H1 (cell line): Measurements from ENCODE around the gene GPX4. TPM values are rescaled to one million over a fixed set of nuclear protein-coding genes. Genes with fewer than 3 reads are reported as not detected.
A peak's percentile ranks its signal among the peaks of the same experiment; 100 is the strongest.

Source experiments
- CTCF ChIA-PET: fragments of 300-600 bp; sonication (Branson Sonifier 250); formaldehyde crosslinking; loops from one replicate; lab custom pipeline; 2021; ENCODE audit not compliant: partially characterized antibody; lab: Charles Lee
- POLR2A ChIA-PET: fragments of 300-600 bp; sonication (Branson Sonifier 250); formaldehyde crosslinking; loops from one replicate; lab custom pipeline; 2021; ENCODE audit warnings: inconsistent platforms; ENCODE audit not compliant: partially characterized antibody; lab: Charles Lee
- DNase-seq, 2 experiments: peaks; one replicate each; pipeline versions ENCODE4 v3.0.0 to v3.0.0-alpha.2; 2010 to 2022; ENCODE audit warnings: low spot score in 2 of 2, low read depth in 1 of 2, mixed read lengths in 1 of 2
- FAIRE-seq: peaks from 2 replicates; lab custom pipeline; 2011; peaks lifted over from hg19 to GRCh38; lab: Jason Lieb, UNC
- H2AFZ ChIP-seq: 2 replicates; pipeline ENCODE4 v1.8.1; 2012; ENCODE audit warnings: low read length, inconsistent platforms
- H2AK5ac ChIP-seq: 2 replicates; pipeline ENCODE4 v1.6.1; 2013; ENCODE audit warnings: low read depth, low read length
- H2BK120ac ChIP-seq: replicated peaks from 2 replicates; pipeline ENCODE3; 2013; ENCODE audit warnings: low read depth, low read length, inconsistent platforms
- H2BK12ac ChIP-seq: 2 replicates; pipeline ENCODE4 v1.6.1; 2013; ENCODE audit warnings: low read depth, low read length
- H2BK15ac ChIP-seq: 2 replicates; pipeline ENCODE4 v1.6.1; 2013; ENCODE audit warnings: low read length
- H2BK20ac ChIP-seq: 2 replicates; pipeline ENCODE4 v1.6.1; 2013; ENCODE audit warnings: low read length
- H2BK5ac ChIP-seq: 2 replicates; pipeline ENCODE4 v1.6.1; 2013; ENCODE audit warnings: low read depth, low read length
- H3K14ac ChIP-seq: 2 replicates; pipeline ENCODE4 v1.6.1; 2013; ENCODE audit warnings: inconsistent platforms; ENCODE audit not compliant: insufficient read length
- H3K18ac ChIP-seq: 2 replicates; pipeline ENCODE4 v1.6.1; 2013; ENCODE audit warnings: low read length; ENCODE audit errors: extremely low read depth
- H3K23ac ChIP-seq: 2 replicates; pipeline ENCODE4 v1.6.1; 2013; ENCODE audit warnings: inconsistent platforms; ENCODE audit not compliant: insufficient read length
- H3K23me2 ChIP-seq: 2 replicates; pipeline ENCODE4 v1.6.1; 2013; ENCODE audit warnings: low read depth, low read length
- H3K27ac ChIP-seq: 2 replicates; pipeline ENCODE4 v1.6.1; 2011; ENCODE audit warnings: low read depth, low read length, inconsistent platforms
- H3K27me3 ChIP-seq, 4 experiments: replicated peaks in 1 of 4; 1 replicate in 1 of 4; 2 replicates in 3 of 4; pipeline versions ENCODE4 v1.6.1 to v1.8.1; 2011 to 2013; ENCODE audit warnings: low read length in 3 of 4, mild to moderate bottlenecking in 3 of 4, inconsistent platforms in 2 of 4, mixed read lengths in 2 of 4, moderate library complexity in 1 of 4; ENCODE audit not compliant: control insufficient read depth in 3 of 4, insufficient read depth in 3 of 4; ENCODE audit errors: extremely low read depth in 1 of 4
- H3K36me3 ChIP-seq, 4 experiments: 2 replicates each; pipeline versions ENCODE4 v1.6.1 to v1.8.1; 2011 to 2013; ENCODE audit warnings: mild to moderate bottlenecking in 4 of 4, low read length in 3 of 4, moderate library complexity in 2 of 4, control low read depth in 1 of 4, inconsistent platforms in 1 of 4; ENCODE audit not compliant: insufficient read depth in 4 of 4, control insufficient read depth in 2 of 4
- H3K4ac ChIP-seq: replicated peaks from 2 replicates; pipeline ENCODE3; 2013; ENCODE audit warnings: low read length, low read depth, mixed read lengths, inconsistent platforms; ENCODE audit not compliant: insufficient read length
- H3K4me1 ChIP-seq, 4 experiments: replicated peaks in 1 of 4; 1 replicate in 1 of 4; 2 replicates in 3 of 4; pipeline versions ENCODE4 v1.6.1 to v1.8.1; 2011 to 2013; ENCODE audit warnings: low read length in 3 of 4, inconsistent platforms in 2 of 4, mixed read lengths in 1 of 4; ENCODE audit not compliant: insufficient read depth in 4 of 4, control insufficient read depth in 3 of 4
- H3K4me2 ChIP-seq, 2 experiments: 2 replicates each; pipeline versions ENCODE4 v1.6.1 to v1.8.1; 2011 to 2013; ENCODE audit warnings: low read depth in 2 of 2, low read length in 2 of 2, control low read depth in 1 of 2, inconsistent platforms in 1 of 2, mild to moderate bottlenecking in 1 of 2; ENCODE audit not compliant: insufficient read depth in 1 of 2
- H3K4me3 ChIP-seq, 4 experiments: fragments of 200-600, 300-600 bp in 1 of 4; sonication (generic), shearing (Covaris generic), sonication (Bioruptor Twin) in 1 of 4; 2 replicates each; pipeline versions ENCODE4 v1.5.1 to v1.8.1; 2011 to 2016; ENCODE audit warnings: low read length in 4 of 4, low read depth in 3 of 4, control low read depth in 2 of 4, inconsistent platforms in 2 of 4, mild to moderate bottlenecking in 2 of 4, mixed read lengths in 1 of 4, moderate library complexity in 1 of 4; ENCODE audit not compliant: insufficient read depth in 2 of 4; ENCODE audit errors: extremely low read depth in 1 of 4
- H3K56ac ChIP-seq: replicated peaks from 2 replicates; pipeline ENCODE3; 2013; ENCODE audit warnings: low read depth, mild to moderate bottlenecking, mixed read lengths, low read length, inconsistent platforms; ENCODE audit not compliant: insufficient read length
- H3K79me1 ChIP-seq: 2 replicates; pipeline ENCODE4 v1.6.1; 2013; ENCODE audit warnings: low read depth, low read length, control low read depth
- H3K79me2 ChIP-seq, 2 experiments: 2 replicates each; pipeline versions ENCODE4 v1.6.1 to v1.8.1; 2012 to 2013; ENCODE audit warnings: low read length in 2 of 2, mild to moderate bottlenecking in 2 of 2, inconsistent platforms in 1 of 2; ENCODE audit not compliant: insufficient read depth in 2 of 2, control insufficient read depth in 1 of 2
- H3K9ac ChIP-seq, 4 experiments: replicated peaks in 1 of 4; 1 replicate in 1 of 4; 2 replicates in 3 of 4; pipeline versions ENCODE4 v1.6.1 to v1.8.1; 2011 to 2013; ENCODE audit warnings: low read depth in 3 of 4, low read length in 3 of 4, control low read depth in 2 of 4, mild to moderate bottlenecking in 2 of 4, moderate library complexity in 2 of 4, inconsistent platforms in 1 of 4; ENCODE audit errors: extremely low read depth in 1 of 4
- H3K9me3 ChIP-seq, 2 experiments: 2 replicates each; pipeline versions ENCODE4 v1.6.1 to v1.8.1; 2012 to 2013; ENCODE audit warnings: mild to moderate bottlenecking in 2 of 2, moderate library complexity in 2 of 2, control low read depth in 1 of 2, inconsistent platforms in 1 of 2, low read depth in 1 of 2, low read length in 1 of 2, mixed read lengths in 1 of 2; ENCODE audit not compliant: insufficient read depth in 2 of 2
- H4K20me1 ChIP-seq, 2 experiments: replicated peaks in 1 of 2; 2 replicates each; pipeline versions ENCODE3 to v1.8.1; 2011 to 2013; ENCODE audit warnings: inconsistent platforms in 2 of 2, low read length in 2 of 2, mild to moderate bottlenecking in 1 of 2; ENCODE audit not compliant: insufficient read depth in 2 of 2, control insufficient read depth in 1 of 2
- H4K5ac ChIP-seq: 2 replicates; pipeline ENCODE4 v1.6.1; 2013; ENCODE audit warnings: low read length, low read depth, mixed read lengths, inconsistent platforms; ENCODE audit not compliant: insufficient read length
- H4K8ac ChIP-seq: 2 replicates; pipeline ENCODE4 v1.8.0; 2013; ENCODE audit warnings: mild to moderate bottlenecking, moderate library complexity, low read length, inconsistent platforms; ENCODE audit not compliant: insufficient read depth; ENCODE audit errors: extremely low read depth
- H4K91ac ChIP-seq: replicated peaks from 2 replicates; pipeline ENCODE3; 2013; ENCODE audit warnings: low read length, mixed read lengths, inconsistent platforms; ENCODE audit not compliant: insufficient read length
- BACH1 ChIP-seq: IDR thresholded peaks from 2 replicates; pipeline ENCODE4 v1.6.1; 2012; ENCODE audit warnings: low read length, improper control_type of control experiment
- CBX8 ChIP-seq: fragments of 300-800, 300-1000 bp; sonication (generic); IDR thresholded peaks from 2 replicates; pipeline ENCODE4 v1.7.1; 2016; ENCODE audit warnings: low read depth, low read length, borderline replicate concordance
- CREB1 ChIP-seq: IDR thresholded peaks from 2 replicates; pipeline ENCODE4 v1.6.1; 2012; ENCODE audit warnings: inconsistent platforms
- MAX ChIP-seq: IDR thresholded peaks from 2 replicates; pipeline ENCODE4 v1.6.1; 2012; ENCODE audit warnings: inconsistent platforms
- RBBP5 ChIP-seq: IDR thresholded peaks from 2 replicates; pipeline ENCODE4 v1.7.1; 2012; ENCODE audit warnings: low read depth, mild to moderate bottlenecking, inconsistent platforms, low read length, moderate library complexity, borderline replicate concordance
- WGBS, 2 experiments: shearing (Covaris generic) in 1 of 2; methylation state at CpG; one replicate each; pipeline versions ENCODE4 v1.1.6 to v1.1.7; 2013 to 2015; ENCODE audit warnings: low lambda C conversion rate in 2 of 2, mixed read lengths in 2 of 2, inconsistent platforms in 1 of 2, low coverage in 1 of 2, missing lambda C conversion rate in 1 of 2; ENCODE audit not compliant: insufficient replicate concordance in 2 of 2, insufficient coverage in 1 of 2, insufficient read length in 1 of 2; ENCODE audit errors: extremely low coverage in 1 of 2, missing lambda C conversion rate in 1 of 2; 5-methylcytosine and 5-hydroxymethylcytosine counted together
- polyA plus RNA-seq, 7 experiments: library from polyadenylated mRNA; depleted of rRNA in 3 of 7; stranded (reverse) in 5 of 7; unstranded in 2 of 7; fragments of >200 nt in 5 of 7; fragments of 200-250 nt in 2 of 7; gene quantifications; 1 replicate in 5 of 7; 2 replicates in 1 of 7; 4 replicates in 1 of 7; pipeline versions ENCODE4 v1.2.1 to v1.2.3, GENCODE V29; 2011 to 2013; ENCODE audit warnings: missing spikeins in 2 of 7, mixed read lengths in 2 of 7
- total RNA-seq: library from RNA; stranded (reverse); fragmentation: NEBNext Ultra II Directional; extraction: Animal tissue kit (Norgen Biotek cat#: 25700); gene quantifications from 2 replicates; pipeline ENCODE4 v1.2.1, GENCODE V29; 2021

GPX4 gene
- total and polyA plus RNA-seq, 2 of the 8 experiments (the other 6 are each of a cell fraction or from before 2014, with no cell fraction given): 342 to 693 TPM

DNA sequence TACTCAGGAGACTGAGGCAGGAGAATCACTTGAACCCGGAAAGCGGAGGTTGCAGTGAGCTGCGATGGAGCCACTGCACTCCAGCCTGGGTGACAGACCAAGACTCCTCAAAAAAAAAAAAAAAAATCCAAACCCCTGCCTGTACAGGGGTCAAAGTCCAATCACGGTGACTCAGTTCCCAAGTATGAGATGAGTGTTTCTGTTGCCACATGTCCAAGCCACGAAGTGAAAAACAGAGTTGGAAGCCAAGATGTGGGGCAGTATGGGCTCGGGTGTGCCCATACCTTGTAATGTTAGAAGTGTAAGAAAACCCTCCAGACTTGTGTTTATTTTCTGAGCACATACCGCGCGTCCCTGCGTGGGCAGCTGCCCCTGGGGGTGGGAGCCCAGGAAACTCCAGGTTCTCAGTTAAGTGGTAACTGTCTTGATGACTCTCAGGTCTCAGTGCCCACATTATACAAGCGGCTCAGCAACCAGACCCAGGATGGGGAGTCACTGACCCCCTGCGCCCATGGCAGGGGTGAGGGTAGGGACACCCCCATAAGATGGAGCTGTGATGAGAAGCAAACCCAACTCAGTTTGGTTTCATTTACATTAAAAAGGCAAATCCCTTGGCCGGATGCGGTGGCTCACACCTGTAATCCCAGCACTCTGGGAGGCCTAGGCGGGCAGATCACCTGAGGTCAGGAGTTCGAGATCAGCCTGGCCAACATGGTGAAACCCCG lies 1.2 kb upstream of the GPX4 start:
- no peak overlapping the region for H2AK5ac ChIP-seq
- FAIRE-seq: no peak
- POLR2A ChIA-PET: interaction anchor here (0.6 to 9.8 kb wide), 10 partner anchors 10 to 152 kb away, joined by 3 to 116 read pairs (median 4); partner anchors contain the start of genes ATP5F1D, CBARP and CNN2
- no peak overlapping the region for H2BK15ac ChIP-seq
- H4K5ac ChIP-seq: no peak overlapping the region
- peaks cover 7% of the 10 kb centered on the region; the same call in 1 of the 2 replicates for H3K23me2 ChIP-seq
- no peak overlapping the region for H3K9ac ChIP-seq
- 0 out of 2 replicates have a peak overlapping the region, but pooled peaks have one; percentile 33 for H2BK12ac ChIP-seq
- WGBS, 2 experiments: 93% methylated on average over 17 of the region's 17 CpGs; no CpG with 5 or more reads in 1 of the 2 experiments
- H3K4ac ChIP-seq: peak overlapping the region; percentile 32
- peaks cover 4% of the 10 kb centered on the region for H3K79me1 ChIP-seq
- H3K36me3 ChIP-seq: peaks cover 8 to 19% (median 13%) of the 10 kb centered on the region in 4 experiments; a peak in 6 of 8 replicates
- no peak for TF ChIP-seq MAX
- no peak for TF ChIP-seq CREB1
- TF ChIP-seq BACH1: no peak
- TF ChIP-seq RBBP5: no peak
- no peak for TF ChIP-seq CBX8
- TF ChIP-seq, all 59 proteins: peak for 0
- Histone ChIP-seq H3K23ac (no peak overlapping the region), H3K4me3 (no peak overlapping the region), H2BK120ac (no peak overlapping the region), H2AFZ (no peak overlapping the region), H3K9me3 (no peaks in the 10 kb centered on the region), H3K56ac (no peak overlapping the region), H4K91ac (no peak overlapping the region), H3K18ac (no peak overlapping the region), H3K4me2 (no peak overlapping the region), H4K8ac (no peak overlapping the region; the same call in 1 of the 2 replicates), H2BK5ac (0 out of 2 replicates have a peak overlapping the region, but pooled peaks have one; percentile 73), H3K79me2 (no peaks in the 10 kb centered on the region; a peak in 1 of 4 replicates), H3K14ac (no peak overlapping the region), H2BK20ac (no peak overlapping the region; the same call in 1 of the 2 replicates), H3K27ac (no peak overlapping the region), H3K4me1 (peaks cover 4 to 21% (median 8%) of the 10 kb centered on the region in 4 experiments), H4K20me1 (peaks cover 5 to 7% of the 10 kb centered on the region in 2 experiments), H3K27me3 (0 out of 7 replicates have a peak, but pooled peaks cover 0 to 2% (median 0%) of the 10 kb centered on the region in 4 experiments)
- CTCF ChIA-PET: interaction anchor here (0.6 to 3.2 kb wide), 5 partner anchors 11 to 436 kb away, joined by 3 to 11 read pairs (median 3); no protein-coding TSS in a partner anchor
- no peak for DNase-seq
